K562 (cell line): ENCODE measurements around the gene DERL3.

Source experiments
- CTCF ChIP-seq, 3 experiments: IDR thresholded peaks in 2 of 3; conservative IDR thresholded peaks in 1 of 3; 2 replicates each; pipeline ENCODE4 v1.5.1; 2011 to 2012; ENCODE audit warnings: low read length in 3 of 3, mild to moderate bottlenecking in 3 of 3, control low read depth in 2 of 3, improper control_type of control experiment in 1 of 3, inconsistent platforms in 1 of 3, low read depth in 1 of 3, mixed read lengths in 1 of 3, moderate library complexity in 1 of 3; ENCODE audit not compliant: insufficient read depth in 2 of 3
- E4F1 ChIP-seq: fragments of 250-450 bp; sonication (Bioruptor Pico); IDR thresholded peaks from 2 replicates; pipeline ENCODE4 v1.5.0; 2021; ENCODE audit warnings: mild to moderate bottlenecking, borderline replicate concordance
- NFIC ChIP-seq: fragments of 450-650 bp; IDR thresholded peaks from 2 replicates; pipeline ENCODE4 v1.6.1; 2017; ENCODE audit warnings: mild to moderate bottlenecking, inconsistent platforms

- TF ChIP-seq E4F1: no peak
- no peak for TF ChIP-seq CTCF (IDR thresholded peaks at IDR 0.05 in 2 of 3, conservative IDR thresholded peaks at IDR 0.05 in 1 of 3; ENCODE audit: insufficient read depth in 2 of 3, low read depth in 1 of 3, low read length in 3 of 3)
- TF ChIP-seq NFIC: no peak
Measured at GRCh38 chr22:23845265-23846080, 6.7 kb upstream of the DERL3 start.
